OCI-LY7 (cell line): ENCODE data around the gene SMG9.

Source experiments
- EZH2phosphoT487 ChIP-seq: fragments of 200-600 bp; sonication (generic); IDR thresholded peaks from 2 replicates; pipeline ENCODE4 v1.6.1; 2018; ENCODE audit warnings: low read depth, borderline replicate concordance, mild to moderate bottlenecking, mixed run types, antibody characterized with exemption, low read length, moderate library complexity, mixed read lengths
- TF ChIP-seq, protein P1 (sequence below): fragments of 200-600 bp; sonication (generic); conservative IDR thresholded peaks from 2 replicates; pipeline ENCODE4 v1.5.1; 2014; ENCODE audit warnings: mild to moderate bottlenecking, antibody characterized with exemption, low read length, moderate library complexity, mixed read lengths

DNA sequence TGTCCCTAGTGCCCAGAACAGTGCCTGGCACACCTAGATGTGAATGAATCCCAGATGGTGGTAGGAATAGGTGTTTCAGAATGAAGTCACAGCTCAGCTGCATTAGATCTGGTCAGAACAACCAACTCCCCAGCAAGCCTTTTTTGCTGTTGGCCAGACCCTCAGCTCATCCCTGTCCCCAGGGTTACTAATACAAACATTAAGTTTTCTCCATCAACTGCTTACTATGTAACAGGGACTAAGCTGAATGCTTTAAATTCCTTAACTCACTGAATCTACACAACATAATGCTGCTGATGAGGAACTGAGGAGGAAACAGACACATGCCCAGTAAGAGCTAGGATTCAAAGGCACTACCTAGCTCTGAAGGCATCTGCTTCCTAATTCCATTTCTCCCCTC, 18.8 kb downstream of the SMG9 start:
- TF ChIP-seq, protein P1, sequence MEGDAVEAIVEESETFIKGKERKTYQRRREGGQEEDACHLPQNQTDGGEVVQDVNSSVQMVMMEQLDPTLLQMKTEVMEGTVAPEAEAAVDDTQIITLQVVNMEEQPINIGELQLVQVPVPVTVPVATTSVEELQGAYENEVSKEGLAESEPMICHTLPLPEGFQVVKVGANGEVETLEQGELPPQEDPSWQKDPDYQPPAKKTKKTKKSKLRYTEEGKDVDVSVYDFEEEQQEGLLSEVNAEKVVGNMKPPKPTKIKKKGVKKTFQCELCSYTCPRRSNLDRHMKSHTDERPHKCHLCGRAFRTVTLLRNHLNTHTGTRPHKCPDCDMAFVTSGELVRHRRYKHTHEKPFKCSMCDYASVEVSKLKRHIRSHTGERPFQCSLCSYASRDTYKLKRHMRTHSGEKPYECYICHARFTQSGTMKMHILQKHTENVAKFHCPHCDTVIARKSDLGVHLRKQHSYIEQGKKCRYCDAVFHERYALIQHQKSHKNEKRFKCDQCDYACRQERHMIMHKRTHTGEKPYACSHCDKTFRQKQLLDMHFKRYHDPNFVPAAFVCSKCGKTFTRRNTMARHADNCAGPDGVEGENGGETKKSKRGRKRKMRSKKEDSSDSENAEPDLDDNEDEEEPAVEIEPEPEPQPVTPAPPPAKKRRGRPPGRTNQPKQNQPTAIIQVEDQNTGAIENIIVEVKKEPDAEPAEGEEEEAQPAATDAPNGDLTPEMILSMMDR = no peak
- no peak for TF ChIP-seq EZH2phosphoT487
